ENCODE results near the gene LDLRAD4.

DNA sequence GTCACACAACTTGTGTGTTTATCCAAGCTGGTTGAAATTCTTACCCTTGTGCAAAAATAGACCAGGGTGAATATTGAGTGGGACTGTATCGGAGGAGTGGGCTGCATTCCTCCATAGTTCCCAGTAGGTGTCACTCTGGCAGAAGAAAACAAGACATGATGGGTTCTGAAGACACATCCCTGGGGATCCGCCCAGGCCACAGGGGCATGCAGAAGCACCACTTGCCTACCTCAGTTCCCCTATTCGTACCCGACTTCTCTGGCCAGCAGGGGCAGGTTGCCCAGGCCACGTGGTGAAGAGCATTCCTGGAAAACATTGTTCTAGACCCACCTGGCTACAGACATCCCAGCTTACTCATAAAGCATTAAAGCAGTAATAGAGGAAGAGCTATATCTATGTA is 339.6 kb downstream of the LDLRAD4 start:
- TF ChIP-seq EZH2 (IDR thresholded peaks at IDR 0.05) (no peak), POLR2AphosphoS5 (IDR thresholded peaks at IDR 0.05; ENCODE audit: borderline replicate concordance, low read depth, low read length) (no peak)

All from SK-N-MC (cell line).